GM18870 (cell line): ENCODE measurements around the gene SMIM35.

Experiments
- ATAC-seq: cut with Tn5 transposase; IDR thresholded peaks from one replicate; pipeline ENCODE4 v1.9.1; 2021; ENCODE audit warnings: moderate library complexity; ENCODE audit not compliant: unreplicated experiment

Gene SMIM35

GRCh38 chr11:117969160-117969991 lies 117.4 kb downstream of the SMIM35 start:
- no peak for ATAC-seq

GRCh38 chr11:117966908-117967307 lies 119.9 kb downstream of the SMIM35 start:
- ATAC-seq = no peak

- no peak for ATAC-seq
These were observed 123.9 kb downstream of the SMIM35 start for GRCh38 chr11:117962826-117963225.

GRCh38 chr11:117961896-117962295 lies 124.9 kb downstream of the SMIM35 start:
- no peak for ATAC-seq

GRCh38 chr11:117960406-117960805 lies 126.4 kb downstream of the SMIM35 start:
- ATAC-seq = no peak

GRCh38 chr11:117959438-117960149 lies 127.2 kb downstream of the SMIM35 start:
- ATAC-seq = no peak

GRCh38 chr11:117958949-117959348 lies 127.8 kb downstream of the SMIM35 start:
- ATAC-seq = no peak
